Liver (tissue), 9 donors: ENCODE results near the gene SRSF4. TPM values are rescaled to one million over a fixed set of nuclear protein-coding genes. Genes with fewer than 3 reads are reported as not detected.

Experiments
- DNase-seq: peaks from one replicate; pipeline ENCODE4 v3.0.0-alpha.2; 2017; ENCODE audit warnings: low spot score
- H3K27ac ChIP-seq, 2 donors: one replicate each; pipeline ENCODE4 v1.7.0; 2013; ENCODE audit warnings: inconsistent platforms in 2 of 2, low read length in 2 of 2, control low read depth in 1 of 2, low read depth in 1 of 2, mild to moderate bottlenecking in 1 of 2
- H3K27me3 ChIP-seq, 4 donors: one replicate each; pipeline versions ENCODE4 v1.6.1 to v1.7.0; 2013; ENCODE audit warnings: low read length in 3 of 4, inconsistent platforms in 1 of 4, mild to moderate bottlenecking in 1 of 4, moderate library complexity in 1 of 4; ENCODE audit not compliant: control insufficient read depth in 4 of 4, insufficient read depth in 4 of 4
- H3K36me3 ChIP-seq, 4 donors: one replicate each; pipeline versions ENCODE4 v1.6.1 to v1.7.0; 2013; ENCODE audit warnings: low read length in 3 of 4, mild to moderate bottlenecking in 3 of 4, low read depth in 1 of 4, moderate library complexity in 1 of 4; ENCODE audit not compliant: control insufficient read depth in 4 of 4, insufficient read depth in 3 of 4
- H3K4me1 ChIP-seq, 4 donors: one replicate each; pipeline versions ENCODE4 v1.6.1 to v1.7.0; 2013; ENCODE audit warnings: low read length in 3 of 4, mild to moderate bottlenecking in 3 of 4, moderate library complexity in 1 of 4; ENCODE audit not compliant: control insufficient read depth in 4 of 4, insufficient read depth in 4 of 4
- H3K4me3 ChIP-seq, 3 donors: one replicate each; pipeline versions ENCODE4 v1.6.1 to v1.7.0; 2013; ENCODE audit warnings: low read length in 3 of 3, control low read depth in 1 of 3, low read depth in 1 of 3, mild to moderate bottlenecking in 1 of 3
- H3K9ac ChIP-seq, 2 donors: one replicate each; pipeline ENCODE4 v1.7.0; 2013; ENCODE audit warnings: low read length in 2 of 2, mild to moderate bottlenecking in 2 of 2, moderate library complexity in 2 of 2, control low read depth in 1 of 2, low read depth in 1 of 2
- H3K9me3 ChIP-seq, 4 donors: one replicate each; pipeline versions ENCODE4 v1.6.1 to v1.7.0; 2013; ENCODE audit warnings: low read length in 3 of 4; ENCODE audit not compliant: control insufficient read depth in 4 of 4
- CTCF ChIP-seq: fragments of 150-350 bp; IDR thresholded peaks from 2 replicates; pipeline ENCODE4 v1.5.1; 2017; ENCODE audit warnings: improper control_type of control experiment, low read depth, low read length; ENCODE audit not compliant: missing input control
- EGR1 ChIP-seq, 2 donors: IDR thresholded peaks; 2 replicates each; pipeline ENCODE4 v1.6.1; 2016 to 2018; ENCODE audit warnings: antibody characterized with exemption in 2 of 2, low read depth in 2 of 2
- FOXA1 ChIP-seq: IDR thresholded peaks from 2 replicates; pipeline ENCODE4 v1.6.1; 2016; ENCODE audit warnings: antibody characterized with exemption
- FOXA2 ChIP-seq: IDR thresholded peaks from 2 replicates; pipeline ENCODE4 v1.6.1; 2016; ENCODE audit warnings: antibody characterized with exemption
- GABPA ChIP-seq, 2 donors: IDR thresholded peaks in 1 of 2; conservative IDR thresholded peaks in 1 of 2; 2 replicates each; pipeline ENCODE4 v1.6.1; 2016; ENCODE audit warnings: antibody characterized with exemption in 2 of 2, mild to moderate bottlenecking in 1 of 2, moderate library complexity in 1 of 2
- HNF4A ChIP-seq, 2 donors: conservative IDR thresholded peaks; 2 replicates each; pipeline ENCODE4 v1.6.1; 2016; ENCODE audit warnings: antibody characterized with exemption in 2 of 2, mild to moderate bottlenecking in 2 of 2
- NR2F2 ChIP-seq: IDR thresholded peaks from 2 replicates; pipeline ENCODE4 v1.6.1; 2016; ENCODE audit warnings: antibody characterized with exemption
- RAD21 ChIP-seq, 2 donors: IDR thresholded peaks; 2 replicates each; pipeline ENCODE4 v1.6.1; 2016; ENCODE audit warnings: antibody characterized with exemption in 2 of 2, mild to moderate bottlenecking in 2 of 2
- RXRA ChIP-seq, 2 donors: IDR thresholded peaks; 2 replicates each; pipeline ENCODE4 v1.6.1; 2017 to 2018; ENCODE audit warnings: antibody characterized with exemption in 2 of 2, mild to moderate bottlenecking in 1 of 2
- SP1 ChIP-seq: IDR thresholded peaks from 2 replicates; pipeline ENCODE4 v1.6.1; 2018; ENCODE audit warnings: antibody characterized with exemption, mild to moderate bottlenecking
- TAF1 ChIP-seq: conservative IDR thresholded peaks from 2 replicates; pipeline ENCODE4 v1.6.1; 2016; ENCODE audit warnings: antibody characterized with exemption, mild to moderate bottlenecking
- YY1 ChIP-seq: IDR thresholded peaks from 2 replicates; pipeline ENCODE4 v1.6.1; 2016; ENCODE audit warnings: antibody characterized with exemption, mild to moderate bottlenecking
- WGBS: extraction: QIAGEN DNeasy Blood & Tissue Kit; methylation state at CpG from one replicate; pipeline ENCODE4 v1.1.7; 2013; 5-methylcytosine and 5-hydroxymethylcytosine counted together
- polyA plus RNA-seq, 2 donors: library from polyadenylated mRNA; stranded (reverse) in 1 of 2; unstranded in 1 of 2; fragments of 200-250 nt in 1 of 2; fragments of >200 nt in 1 of 2; fragmentation: Nextera tagmentation in 1 of 2; extraction: Ambion mirVana in 1 of 2; gene quantifications; one replicate each; pipeline versions ENCODE4 v1.2.1 to v1.2.3, GENCODE V29; 2013 to 2015
- total RNA-seq, 2 donors: library from RNA; depleted of rRNA; stranded (reverse); fragments of >200 nt; gene quantifications; one replicate each; pipeline ENCODE4 v1.2.3, GENCODE V29; 2014
- TF ChIP-seq, protein P1 (sequence below): IDR thresholded peaks from 2 replicates; pipeline ENCODE4 v1.6.1; 2016; ENCODE audit warnings: antibody characterized with exemption
- TF ChIP-seq, protein P2 (sequence below): IDR thresholded peaks from 2 replicates; pipeline ENCODE4 v1.6.1; 2016; ENCODE audit warnings: antibody characterized with exemption
- TF ChIP-seq, protein P3 (sequence below): IDR thresholded peaks from 2 replicates; pipeline ENCODE4 v1.6.1; 2016; ENCODE audit warnings: antibody characterized with exemption
- donor health status: healthy.
- donor health status: healthy.
- donor health status: healthy.
- donor health status: healthy.
- donor health status: healthy.

SRSF4 gene
- total and polyA plus RNA-seq, 4 donors = 24.0 to 45.8 (median 30.2) TPM

- TF ChIP-seq CTCF = no peak
- TF ChIP-seq SP1 = no peak
Observed at GRCh38 chr1:29218223-29218622, 36.5 kb upstream of the SRSF4 start (continued).

- Histone ChIP-seq H3K27ac (no peak overlapping the region), H3K36me3 (peaks cover under 1 to 31% (median 12%) of the 10 kb centered on the region in 4 donors), H3K9ac (no peak overlapping the region), H3K9me3 (no peaks in the 10 kb centered on the region), H3K4me3 (no peak overlapping the region), H3K27me3 (no peaks in the 10 kb centered on the region), H3K4me1 (no peaks in the 10 kb centered on the region)
- WGBS = 93% methylated on average over 2 of the region's 2 CpGs
- no peak for DNase-seq
- TF ChIP-seq RAD21 (IDR thresholded peaks at IDR 0.05) (no peak), FOXA2 (no peak), GABPA (IDR thresholded peaks at IDR 0.05 in 1 of 2, conservative IDR thresholded peaks at IDR 0.05 in 1 of 2) (no peak), EGR1 (IDR thresholded peaks at IDR 0.05; ENCODE audit: low read depth in 2 of 2) (no peak), YY1 (no peak), TAF1 (no peak), RXRA (IDR thresholded peaks at IDR 0.05) (no peak), FOXA1 (no peak)
- TF ChIP-seq, protein P1, sequence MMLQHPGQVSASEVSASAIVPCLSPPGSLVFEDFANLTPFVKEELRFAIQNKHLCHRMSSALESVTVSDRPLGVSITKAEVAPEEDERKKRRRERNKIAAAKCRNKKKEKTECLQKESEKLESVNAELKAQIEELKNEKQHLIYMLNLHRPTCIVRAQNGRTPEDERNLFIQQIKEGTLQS = no peak
Observed at GRCh38 chr1:29217633-29218032, 35.9 kb upstream of the SRSF4 start.

DNA sequence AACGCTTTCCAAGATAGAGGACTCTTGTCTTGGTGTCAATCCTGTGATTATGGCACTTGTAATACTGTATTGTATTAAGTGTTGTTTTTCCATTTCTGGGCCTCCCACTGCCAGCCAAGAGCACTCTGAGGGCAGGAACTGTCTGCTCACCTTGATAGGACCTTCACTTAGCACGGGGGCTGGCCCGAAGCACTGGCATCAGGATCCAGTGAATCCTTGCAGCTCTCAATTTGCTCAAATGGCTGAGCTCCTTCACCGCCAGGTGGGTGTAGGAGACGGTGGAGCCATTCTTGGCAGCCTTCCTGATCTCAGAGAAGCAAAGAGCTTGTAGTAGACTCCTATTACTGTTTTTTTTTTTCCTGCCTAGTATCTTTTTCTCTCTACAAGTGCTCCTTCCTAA, 31.4 kb upstream of the SRSF4 start:
- no peaks in the 10 kb centered on the region for H3K27me3 ChIP-seq
- TF ChIP-seq NR2F2 = no peak
- TF ChIP-seq GABPA (IDR thresholded peaks at IDR 0.05 in 1 of 2, conservative IDR thresholded peaks at IDR 0.05 in 1 of 2) = no peak
- peaks cover 4 to 56% (median 18%) of the 10 kb centered on the region in 4 donors for H3K36me3 ChIP-seq
- H3K4me1 ChIP-seq = no peaks in the 10 kb centered on the region
- H3K9ac ChIP-seq = no peak overlapping the region
- H3K27ac ChIP-seq = no peak overlapping the region
- no peak overlapping the region for H3K4me3 ChIP-seq
- DNase-seq = no peak
- no peaks in the 10 kb centered on the region for H3K9me3 ChIP-seq
- 96% methylated on average over 5 of the region's 5 CpGs for WGBS

DNA sequence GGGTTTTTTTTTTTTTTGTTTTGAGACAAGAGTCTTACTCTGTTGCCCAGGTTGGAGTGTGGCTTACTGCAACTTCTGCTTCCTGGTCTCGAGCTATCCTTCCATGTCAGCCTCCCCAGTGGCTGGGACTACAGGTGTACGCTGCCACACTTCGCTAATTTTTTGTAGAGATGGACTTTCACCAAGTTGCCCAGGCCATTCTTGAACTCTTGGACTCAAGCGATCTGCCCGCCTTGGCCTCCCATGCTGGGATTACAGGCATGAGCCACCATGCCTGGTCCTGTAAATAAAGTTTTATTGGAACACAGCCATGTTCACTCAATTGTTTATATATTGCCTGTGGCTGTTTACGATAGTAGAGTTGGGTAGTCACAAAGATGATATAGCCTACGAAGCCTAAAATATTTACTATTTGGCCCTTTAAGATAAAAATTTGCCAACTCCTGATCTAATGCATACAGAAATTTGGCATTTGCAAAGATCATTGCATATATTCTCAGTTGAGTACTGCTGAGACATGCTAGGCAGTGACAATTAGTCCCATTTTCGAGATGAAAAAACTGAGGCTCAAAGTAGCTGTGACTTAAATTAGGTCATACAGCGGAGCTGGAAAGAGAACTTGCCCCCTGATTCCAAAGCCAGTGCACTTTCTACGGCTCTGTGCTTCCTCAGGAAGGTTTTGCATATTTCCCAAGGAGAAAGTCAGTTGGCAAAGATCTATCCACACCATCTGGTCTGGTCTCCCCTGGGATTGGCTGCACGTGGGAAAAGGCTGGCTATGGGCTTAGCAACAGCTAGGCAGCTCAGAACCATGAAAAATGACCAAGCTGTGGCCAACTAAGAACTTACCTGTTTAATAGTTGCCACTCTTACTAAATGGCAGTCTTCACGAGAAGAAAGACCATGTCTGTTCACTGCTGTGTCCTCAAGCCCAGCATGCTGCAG, 29.7 kb upstream of the SRSF4 start:
- Histone ChIP-seq H3K4me1 (no peaks in the 10 kb centered on the region), H3K9me3 (no peaks in the 10 kb centered on the region), H3K9ac (no peak overlapping the region), H3K27me3 (no peaks in the 10 kb centered on the region), H3K4me3 (no peak overlapping the region), H3K27ac (no peak overlapping the region), H3K36me3 (peaks cover 6 to 61% (median 18%) of the 10 kb centered on the region in 4 donors)
- no peak for DNase-seq
- TF ChIP-seq, protein P2, sequence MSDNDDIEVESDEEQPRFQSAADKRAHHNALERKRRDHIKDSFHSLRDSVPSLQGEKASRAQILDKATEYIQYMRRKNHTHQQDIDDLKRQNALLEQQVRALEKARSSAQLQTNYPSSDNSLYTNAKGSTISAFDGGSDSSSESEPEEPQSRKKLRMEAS = no peak
- TF ChIP-seq CTCF (no peak), RXRA (IDR thresholded peaks at IDR 0.05) (no peak), EGR1 (IDR thresholded peaks at IDR 0.05; ENCODE audit: low read depth in 2 of 2) (no peak), NR2F2 (no peak), FOXA2 (no peak), TAF1 (no peak), FOXA1 (no peak), HNF4A (conservative IDR thresholded peaks at IDR 0.05) (no peak), SP1 (no peak), GABPA (IDR thresholded peaks at IDR 0.05 in 1 of 2, conservative IDR thresholded peaks at IDR 0.05 in 1 of 2) (no peak), RAD21 (IDR thresholded peaks at IDR 0.05) (no peak)
- TF ChIP-seq, protein P3, sequence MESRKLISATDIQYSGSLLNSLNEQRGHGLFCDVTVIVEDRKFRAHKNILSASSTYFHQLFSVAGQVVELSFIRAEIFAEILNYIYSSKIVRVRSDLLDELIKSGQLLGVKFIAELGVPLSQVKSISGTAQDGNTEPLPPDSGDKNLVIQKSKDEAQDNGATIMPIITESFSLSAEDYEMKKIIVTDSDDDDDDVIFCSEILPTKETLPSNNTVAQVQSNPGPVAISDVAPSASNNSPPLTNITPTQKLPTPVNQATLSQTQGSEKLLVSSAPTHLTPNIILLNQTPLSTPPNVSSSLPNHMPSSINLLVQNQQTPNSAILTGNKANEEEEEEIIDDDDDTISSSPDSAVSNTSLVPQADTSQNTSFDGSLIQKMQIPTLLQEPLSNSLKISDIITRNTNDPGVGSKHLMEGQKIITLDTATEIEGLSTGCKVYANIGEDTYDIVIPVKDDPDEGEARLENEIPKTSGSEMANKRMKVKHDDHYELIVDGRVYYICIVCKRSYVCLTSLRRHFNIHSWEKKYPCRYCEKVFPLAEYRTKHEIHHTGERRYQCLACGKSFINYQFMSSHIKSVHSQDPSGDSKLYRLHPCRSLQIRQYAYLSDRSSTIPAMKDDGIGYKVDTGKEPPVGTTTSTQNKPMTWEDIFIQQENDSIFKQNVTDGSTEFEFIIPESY = no peak
- TF ChIP-seq, protein P1 = no peak
- 96% methylated on average over 12 of the region's 12 CpGs for WGBS
